ENCODE results near the gene FAM227A. TPM values are rescaled to one million over a fixed set of nuclear protein-coding genes. Genes with fewer than 3 reads are reported as not detected.
A peak's percentile ranks its signal among the peaks of the same experiment; 100 is the strongest.

FAM227A gene
- total and polyA plus RNA-seq, 4 experiments from 2014 or later = 0.44 TPM; not detected in 3

DNA sequence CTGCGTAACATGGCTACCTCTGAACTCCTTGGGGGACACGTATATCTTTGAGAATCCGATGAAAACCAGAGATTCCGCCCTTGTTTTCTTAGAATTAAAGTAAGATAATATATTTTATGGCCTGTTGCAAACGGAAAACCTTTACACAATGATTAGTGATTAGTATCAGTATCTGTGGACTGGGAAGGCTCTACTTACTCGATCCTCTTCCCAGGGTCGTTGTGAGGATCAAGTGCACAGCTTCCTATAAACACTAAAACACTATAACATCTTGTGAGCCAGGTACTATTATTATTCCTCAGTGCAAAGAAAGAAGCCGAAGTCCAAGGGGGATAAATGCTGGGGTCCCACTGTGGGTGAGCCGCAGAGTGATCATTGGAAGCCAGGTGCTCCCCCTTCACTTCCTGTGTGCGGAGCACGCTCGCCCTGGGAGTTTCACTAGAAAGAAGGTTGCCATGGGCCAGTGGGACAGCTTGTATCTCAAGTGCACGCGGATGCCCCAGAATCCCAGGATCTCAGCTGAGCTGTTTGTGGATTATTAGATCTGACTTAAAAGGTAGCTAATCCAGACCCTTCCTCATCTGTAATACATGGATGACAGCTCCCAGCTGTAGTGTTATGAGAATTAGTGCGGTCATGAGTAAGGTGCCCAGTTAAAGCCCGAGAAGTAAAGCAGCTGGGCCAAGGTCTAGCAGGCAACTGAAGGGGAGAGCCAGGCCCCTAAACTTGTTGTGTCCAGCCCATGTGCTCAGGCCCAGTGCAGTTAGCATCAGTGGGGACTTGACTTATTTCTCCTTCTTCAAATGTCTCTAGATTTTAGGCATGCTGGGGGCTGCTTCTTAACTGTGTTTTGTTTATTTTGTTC, 1.1 kb upstream of the FAM227A start:
- DNase-seq = peak in 2 of 5 donors; percentile 30 to 54
- ChIA-PET POLR2A (ENCODE audit: partially characterized antibody) (interaction anchor here (0.7 to 3.0 kb wide), 8 partner anchors 9 to 99 kb away, joined by 3 to 26 read pairs (median 5); partner anchors contain the start of genes DMC1, GTPBP1, SUN2 and TOMM22), CTCF (ENCODE audit: partially characterized antibody) (interaction anchor here (0.8 to 1.6 kb wide), 2 partner anchors 24 to 741 kb away, joined by 3 to 7 read pairs; partner anchors contain the start of gene TOMM22)
- Mint-ChIP-seq H3K4me1 (peaks cover 10 to 24% (median 19%) of the 10 kb centered on the region in 4 donors), H3K9me3 (no peaks in the 10 kb centered on the region), H3K27me3 (no peaks in the 10 kb centered on the region), H3K27ac (peak overlapping the region; percentile 98 to 100 (median 99)), H3K36me3 (peaks cover 0 to 6% of the 10 kb centered on the region in 2 donors), H3K4me3 (peak overlapping the region; percentile 93 to 99 (median 96))
- Histone ChIP-seq H3K27ac (ENCODE audit: low read depth, low read length) (peak overlapping the region; percentile 88), H3K9me3 (ENCODE audit: control insufficient read depth in 1 of 2, low read length in 2 of 2) (no peaks in the 10 kb centered on the region), H3K4me3 (ENCODE audit: low read length in 2 of 2) (peak overlapping the region; percentile 90 to 98), H3K4me1 (ENCODE audit: insufficient read depth, low read length) (peaks cover 16% of the 10 kb centered on the region), H3K36me3 (ENCODE audit: insufficient read depth, low read length) (no peaks in the 10 kb centered on the region), H3K27me3 (ENCODE audit: insufficient read depth, low read length) (no peaks in the 10 kb centered on the region)
- intact Hi-C loops (cut with micrococcal nuclease) = loop anchor here (2.0 kb wide), 2 partner anchors 44 to 604 kb away; partner anchors contain the start of gene JOSD1

DNA sequence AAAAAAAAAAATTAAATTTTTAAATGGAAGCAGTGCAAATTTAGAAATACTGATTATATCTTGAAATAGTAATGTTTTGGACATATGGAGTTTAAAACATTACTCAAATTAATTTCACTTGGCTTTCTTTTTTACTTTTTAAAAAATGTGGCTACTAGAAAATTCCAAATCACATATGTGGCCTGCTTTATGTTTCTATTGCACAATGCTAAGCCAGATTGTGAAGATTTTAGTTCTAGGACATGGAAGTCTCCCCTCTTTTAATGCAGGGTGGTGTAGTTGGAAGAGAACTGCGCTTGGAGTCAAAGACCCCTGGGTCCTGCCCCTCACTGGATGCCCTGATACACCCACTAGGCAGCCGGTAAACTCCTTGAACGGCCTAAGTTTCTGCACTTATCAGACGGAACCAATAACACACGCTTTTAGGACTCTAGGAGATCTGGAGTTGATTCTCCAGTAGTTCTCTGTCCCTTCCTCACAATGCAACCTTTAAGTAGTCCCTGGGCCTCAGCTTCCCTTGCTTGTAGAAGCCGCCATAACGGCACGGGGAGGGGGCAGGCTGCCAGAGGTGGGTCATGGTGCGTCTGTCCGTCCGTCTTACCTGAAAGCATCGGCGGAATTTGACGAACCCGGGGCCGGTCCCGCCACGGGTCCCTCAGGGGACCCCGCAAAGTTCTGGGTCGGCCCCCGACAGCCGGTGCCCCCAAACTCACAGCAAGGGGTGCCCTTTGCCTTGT, 505 bp downstream of the FAM227A start:
- peak overlapping the region; percentile 90 to 98 for H3K4me3 ChIP-seq (ENCODE audit: low read length in 2 of 2)
- ChIA-PET CTCF (ENCODE audit: partially characterized antibody) (no interaction called here), POLR2A (ENCODE audit: partially characterized antibody) (interaction anchor here (3.0 kb wide), 1 partner anchor 26 kb away, joined by 26 read pairs; the partner anchor contains the start of gene TOMM22)
- no peaks in the 10 kb centered on the region for H3K27me3 ChIP-seq (ENCODE audit: insufficient read depth, low read length)
- H3K36me3 ChIP-seq (ENCODE audit: insufficient read depth, low read length) = no peaks in the 10 kb centered on the region
- intact Hi-C loops (cut with micrococcal nuclease) = loop anchor here (1.0 to 2.0 kb wide), 4 partner anchors 26 to 603 kb away; partner anchors contain the start of genes DMC1, JOSD1 and TOMM22
- Mint-ChIP-seq H3K4me3 (peak overlapping the region; percentile 93 to 99 (median 96)), H3K36me3 (peaks cover 0 to 6% of the 10 kb centered on the region in 2 donors), H3K9me3 (no peaks in the 10 kb centered on the region), H3K4me1 (peaks cover 10 to 24% (median 19%) of the 10 kb centered on the region in 4 donors), H3K27me3 (no peaks in the 10 kb centered on the region), H3K27ac (peak overlapping the region; percentile 98 to 100 (median 99))
- H3K27ac ChIP-seq (ENCODE audit: low read depth, low read length) = peak overlapping the region; percentile 88
- no peaks in the 10 kb centered on the region for H3K9me3 ChIP-seq (ENCODE audit: control insufficient read depth in 1 of 2, low read length in 2 of 2)
- H3K4me1 ChIP-seq (ENCODE audit: insufficient read depth, low read length) = peaks cover 16% of the 10 kb centered on the region
- no peak for DNase-seq

DNA sequence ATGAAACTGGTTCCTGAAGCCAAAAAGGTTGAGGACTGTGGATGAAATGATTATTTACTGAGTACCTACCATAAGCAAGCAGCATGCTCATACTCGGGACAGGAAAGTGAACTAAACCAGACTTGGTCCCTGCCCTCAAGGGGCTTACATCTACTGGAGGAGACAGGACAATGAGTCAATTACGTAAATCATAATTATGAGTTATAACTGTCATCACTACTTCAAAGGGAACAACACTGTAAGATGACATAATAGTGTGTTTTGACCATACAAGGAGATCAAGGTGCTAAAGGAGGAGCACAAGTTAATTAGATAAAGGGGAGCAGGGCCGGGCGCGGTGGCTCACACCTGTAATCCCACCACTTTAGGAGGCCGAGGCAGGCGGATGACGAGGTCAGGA, 2.5 kb downstream of the FAM227A start:
- DNase-seq = no peak
- H3K36me3 ChIP-seq (ENCODE audit: insufficient read depth, low read length) = no peaks in the 10 kb centered on the region
- Mint-ChIP-seq H3K4me3 (peak overlapping the region in 2 of 8 donors; percentile 18 to 22), H3K27me3 (no peaks in the 10 kb centered on the region), H3K4me1 (peaks cover 9 to 23% (median 18%) of the 10 kb centered on the region in 4 donors), H3K27ac (peak overlapping the region in 2 of 7 donors; percentile 23 to 60), H3K9me3 (no peaks in the 10 kb centered on the region), H3K36me3 (peaks cover 0 to 5% of the 10 kb centered on the region in 2 donors)
- CTCF ChIA-PET (ENCODE audit: partially characterized antibody) = interaction anchor here (0.7 kb wide), 1 partner anchor 27 kb away, joined by 4 read pairs; no protein-coding TSS in a partner anchor
- no peaks in the 10 kb centered on the region for H3K9me3 ChIP-seq (ENCODE audit: control insufficient read depth in 1 of 2, low read length in 2 of 2)
- H3K27me3 ChIP-seq (ENCODE audit: insufficient read depth, low read length) = no peaks in the 10 kb centered on the region
- no peak overlapping the region for H3K27ac ChIP-seq (ENCODE audit: low read depth, low read length)
- intact Hi-C loops (cut with micrococcal nuclease) = no loop called here
- POLR2A ChIA-PET (ENCODE audit: partially characterized antibody) = no interaction called here
- H3K4me3 ChIP-seq (ENCODE audit: low read length in 2 of 2) = no peak overlapping the region
- H3K4me1 ChIP-seq (ENCODE audit: insufficient read depth, low read length) = peaks cover 16% of the 10 kb centered on the region

DNA sequence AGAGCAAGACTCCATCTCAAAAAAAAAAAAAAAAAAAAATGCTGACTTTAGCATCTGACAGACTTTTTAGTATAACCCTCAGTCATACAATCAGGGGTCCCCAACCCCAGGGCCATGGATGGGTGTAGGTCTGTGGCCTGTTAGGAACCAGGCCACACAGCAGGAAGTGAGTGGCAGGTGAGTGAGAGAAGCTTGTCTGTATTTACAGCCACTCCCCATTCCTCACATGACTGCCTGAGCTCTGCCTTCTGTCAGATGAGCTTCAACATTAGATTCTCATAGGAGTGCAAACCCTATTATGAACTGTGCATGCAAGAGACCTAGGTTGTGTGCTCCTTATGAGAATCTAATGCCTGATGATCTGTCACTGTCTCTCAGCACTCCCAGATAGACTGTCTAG, 3.3 kb downstream of the FAM227A start:
- DNase-seq = no peak
- Mint-ChIP-seq H3K4me3 (no peak overlapping the region), H3K4me1 (peaks cover 7 to 22% (median 16%) of the 10 kb centered on the region in 4 donors), H3K27ac (no peak overlapping the region), H3K9me3 (no peaks in the 10 kb centered on the region), H3K36me3 (peaks cover 0 to 5% of the 10 kb centered on the region in 2 donors), H3K27me3 (no peaks in the 10 kb centered on the region)
- Histone ChIP-seq H3K4me3 (ENCODE audit: low read length in 2 of 2) (no peak overlapping the region), H3K9me3 (ENCODE audit: control insufficient read depth in 1 of 2, low read length in 2 of 2) (no peaks in the 10 kb centered on the region), H3K27me3 (ENCODE audit: insufficient read depth, low read length) (no peaks in the 10 kb centered on the region), H3K27ac (ENCODE audit: low read depth, low read length) (no peak overlapping the region), H3K36me3 (ENCODE audit: insufficient read depth, low read length) (no peaks in the 10 kb centered on the region), H3K4me1 (ENCODE audit: insufficient read depth, low read length) (peaks cover 16% of the 10 kb centered on the region)
- intact Hi-C loops (cut with micrococcal nuclease) = no loop called here
- ChIA-PET CTCF (ENCODE audit: partially characterized antibody) (interaction anchor here (0.7 kb wide), 2 partner anchors 253 to 358 kb away, joined by 3 to 5 read pairs; no protein-coding TSS in a partner anchor), POLR2A (ENCODE audit: partially characterized antibody) (no interaction called here)

DNA sequence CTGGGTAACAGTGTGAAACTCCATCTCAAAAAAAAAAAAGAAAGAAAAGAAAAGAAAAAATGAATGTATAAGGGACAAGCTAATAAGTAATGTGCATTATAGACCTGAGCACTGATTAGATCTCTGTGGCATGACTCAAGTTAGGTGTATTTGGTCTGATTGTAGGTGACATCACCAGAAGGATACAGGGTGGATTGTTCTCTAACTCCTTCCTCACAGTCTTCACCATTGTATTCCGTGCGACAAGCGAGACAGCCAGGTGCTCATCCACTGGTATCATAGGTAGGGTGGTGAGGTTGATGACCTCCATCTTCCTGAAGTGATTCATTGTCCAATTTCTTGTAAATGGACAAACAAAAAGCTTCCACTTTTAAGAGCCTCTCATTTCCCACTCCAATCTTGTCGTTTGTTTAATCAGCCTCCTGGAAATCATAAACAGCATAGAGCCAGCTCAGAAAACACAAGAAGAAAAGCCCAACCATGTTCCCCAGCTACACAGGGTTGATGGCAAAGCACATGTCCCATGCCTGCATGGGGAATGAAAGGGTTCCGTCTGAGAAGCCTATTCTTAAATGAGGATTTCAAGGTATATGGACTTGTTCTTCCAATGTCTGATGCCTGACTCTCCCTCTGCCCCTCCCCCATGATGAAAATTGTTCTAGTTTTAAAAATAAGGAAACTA, 6.2 kb downstream of the FAM227A start:
- Histone ChIP-seq H3K4me3 (ENCODE audit: low read length in 2 of 2) (no peak overlapping the region), H3K36me3 (ENCODE audit: insufficient read depth, low read length) (no peaks in the 10 kb centered on the region), H3K9me3 (ENCODE audit: control insufficient read depth in 1 of 2, low read length in 2 of 2) (no peaks in the 10 kb centered on the region), H3K27ac (ENCODE audit: low read depth, low read length) (no peak overlapping the region), H3K27me3 (ENCODE audit: insufficient read depth, low read length) (no peaks in the 10 kb centered on the region), H3K4me1 (ENCODE audit: insufficient read depth, low read length) (no peaks in the 10 kb centered on the region)
- ChIA-PET POLR2A (ENCODE audit: partially characterized antibody) (no interaction called here), CTCF (ENCODE audit: partially characterized antibody) (no interaction called here)
- Mint-ChIP-seq H3K27ac (no peak overlapping the region), H3K9me3 (no peaks in the 10 kb centered on the region), H3K36me3 (no peaks in the 10 kb centered on the region), H3K4me1 (peaks cover 0 to 6% (median 0%) of the 10 kb centered on the region in 4 donors), H3K27me3 (no peaks in the 10 kb centered on the region), H3K4me3 (no peak overlapping the region)
- DNase-seq = no peak
- intact Hi-C loops (cut with micrococcal nuclease) = no loop called here

DNA sequence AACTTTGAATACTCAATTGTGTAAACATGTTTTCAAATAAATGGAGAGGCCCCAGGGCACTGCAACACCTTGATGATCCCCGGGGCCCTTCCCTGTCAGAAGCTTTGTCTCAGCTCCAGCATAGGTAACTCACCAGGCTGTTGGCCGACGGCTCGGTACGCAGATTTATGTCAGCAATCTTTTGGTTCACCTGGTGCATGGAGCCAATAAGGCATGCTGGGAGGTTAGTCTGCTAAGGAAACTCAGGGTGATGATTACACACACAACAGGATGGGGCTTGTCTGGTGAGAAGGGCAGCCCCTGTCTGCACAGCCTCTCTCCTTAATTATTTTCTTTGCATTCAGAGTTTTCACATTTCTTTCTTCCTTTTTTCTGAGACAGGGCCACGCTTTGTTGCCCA, 10.8 kb downstream of the FAM227A start:
- DNase-seq = no peak
- Mint-ChIP-seq H3K27me3 (peaks cover 5 to 7% of the 10 kb centered on the region in 2 donors), H3K4me1 (no peaks in the 10 kb centered on the region), H3K27ac (no peak overlapping the region), H3K4me3 (peak overlapping the region in 1 of 8 donors; percentile 18), H3K9me3 (no peaks in the 10 kb centered on the region), H3K36me3 (no peaks in the 10 kb centered on the region)
- intact Hi-C loops (cut with micrococcal nuclease) = no loop called here
- no peak overlapping the region for H3K27ac ChIP-seq (ENCODE audit: low read depth, low read length)
- H3K4me1 ChIP-seq (ENCODE audit: insufficient read depth, low read length) = no peaks in the 10 kb centered on the region
- POLR2A ChIA-PET (ENCODE audit: partially characterized antibody) = no interaction called here
- no peaks in the 10 kb centered on the region for H3K27me3 ChIP-seq (ENCODE audit: insufficient read depth, low read length)
- H3K36me3 ChIP-seq (ENCODE audit: insufficient read depth, low read length) = no peaks in the 10 kb centered on the region
- no peak overlapping the region for H3K4me3 ChIP-seq (ENCODE audit: low read length in 2 of 2)
- CTCF ChIA-PET (ENCODE audit: partially characterized antibody) = no interaction called here
- H3K9me3 ChIP-seq (ENCODE audit: control insufficient read depth in 1 of 2, low read length in 2 of 2) = no peaks in the 10 kb centered on the region

All from CD4-positive, alpha-beta memory T cell (primary cell).